Stimulated activated CD8-positive, alpha-beta memory T cell treated with anti-CD3 and anti-CD28 coated beads, Interleukin-12 subunit alpha, Interleukin-12 subunit beta, amount 100 ng/mL, for 1 hour (primary cell): ENCODE data around the gene IL3.

ENCODE experiments used
- DNase-seq: peaks from one replicate; pipeline ENCODE4 v3.0.0-alpha.2; 2020; ENCODE audit warnings: low read depth

Gene IL3

GRCh38 chr5:132073231-132074013 lies 13.0 kb downstream of the IL3 start, which contains the start of gene CSF2:
TSS of gene CSF2 (plus strand) at chr5:132073789. CDS start at chr5:132073824, 35 bp downstream.
- no peak for DNase-seq

GRCh38 chr5:132074091-132074771 lies 13.8 kb downstream of the IL3 start:
- DNase-seq = no peak

DNA sequence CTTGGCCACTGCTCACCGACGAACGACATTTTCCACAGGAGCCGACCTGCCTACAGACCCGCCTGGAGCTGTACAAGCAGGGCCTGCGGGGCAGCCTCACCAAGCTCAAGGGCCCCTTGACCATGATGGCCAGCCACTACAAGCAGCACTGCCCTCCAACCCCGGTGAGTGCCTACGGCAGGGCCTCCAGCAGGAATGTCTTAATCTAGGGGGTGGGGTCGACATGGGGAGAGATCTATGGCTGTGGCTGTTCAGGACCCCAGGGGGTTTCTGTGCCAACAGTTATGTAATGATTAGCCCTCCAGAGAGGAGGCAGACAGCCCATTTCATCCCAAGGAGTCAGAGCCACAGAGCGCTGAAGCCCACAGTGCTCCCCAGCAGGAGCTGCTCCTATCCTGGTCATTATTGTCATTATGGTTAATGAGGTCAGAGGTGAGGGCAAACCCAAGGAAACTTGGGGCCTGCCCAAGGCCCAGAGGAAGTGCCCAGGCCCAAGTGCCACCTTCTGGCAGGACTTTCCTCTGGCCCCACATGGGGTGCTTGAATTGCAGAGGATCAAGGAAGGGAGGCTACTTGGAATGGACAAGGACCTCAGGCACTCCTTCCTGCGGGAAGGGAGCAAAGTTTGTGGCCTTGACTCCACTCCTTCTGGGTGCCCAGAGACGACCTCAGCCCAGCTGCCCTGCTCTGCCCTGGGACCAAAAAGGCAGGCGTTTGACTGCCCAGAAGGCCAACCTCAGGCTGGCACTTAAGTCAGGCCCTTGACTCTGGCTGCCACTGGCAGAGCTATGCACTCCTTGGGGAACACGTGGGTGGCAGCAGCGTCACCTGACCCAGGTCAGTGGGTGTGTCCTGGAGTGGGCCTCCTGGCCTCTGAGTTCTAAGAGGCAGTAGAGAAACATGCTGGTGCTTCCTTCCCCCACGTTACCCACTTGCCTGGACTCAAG lies 14.6 kb downstream of the IL3 start:
- DNase-seq = no peak

DNA sequence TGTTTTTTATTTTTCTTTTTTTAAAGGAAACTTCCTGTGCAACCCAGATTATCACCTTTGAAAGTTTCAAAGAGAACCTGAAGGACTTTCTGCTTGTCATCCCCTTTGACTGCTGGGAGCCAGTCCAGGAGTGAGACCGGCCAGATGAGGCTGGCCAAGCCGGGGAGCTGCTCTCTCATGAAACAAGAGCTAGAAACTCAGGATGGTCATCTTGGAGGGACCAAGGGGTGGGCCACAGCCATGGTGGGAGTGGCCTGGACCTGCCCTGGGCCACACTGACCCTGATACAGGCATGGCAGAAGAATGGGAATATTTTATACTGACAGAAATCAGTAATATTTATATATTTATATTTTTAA lies 15.2 kb downstream of the IL3 start:
- DNase-seq = no peak

DNA sequence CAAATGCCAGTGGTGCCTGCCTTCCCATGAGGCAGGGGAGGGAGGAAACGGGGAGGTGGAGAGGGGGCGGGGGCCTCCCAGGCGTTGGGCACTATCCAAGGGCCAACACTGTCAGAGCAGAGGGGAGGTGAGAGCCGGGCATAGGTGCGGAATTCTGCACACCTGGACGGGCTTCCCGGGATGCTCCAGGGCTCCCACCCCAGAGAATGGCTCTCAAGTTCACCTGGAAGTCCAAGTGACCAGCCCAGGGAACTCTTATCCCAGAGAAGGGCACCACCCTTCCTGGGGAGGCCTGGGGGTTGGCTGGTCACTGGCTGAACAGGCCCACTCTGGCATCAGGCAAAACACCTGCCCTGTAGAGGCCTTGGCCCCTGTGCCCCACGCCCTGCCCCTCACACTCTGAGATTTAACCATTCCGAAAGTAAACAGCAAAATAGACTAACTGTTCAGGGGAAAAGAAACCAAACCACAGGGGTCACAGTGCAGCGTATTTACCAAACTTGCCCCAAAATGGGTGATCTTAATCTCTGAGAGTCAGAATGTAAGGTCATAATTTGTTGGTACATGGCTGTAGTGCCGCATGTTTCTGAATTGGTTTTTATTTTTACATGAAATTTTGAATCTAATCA lies 15.9 kb downstream of the IL3 start:
- DNase-seq = no peak

DNA sequence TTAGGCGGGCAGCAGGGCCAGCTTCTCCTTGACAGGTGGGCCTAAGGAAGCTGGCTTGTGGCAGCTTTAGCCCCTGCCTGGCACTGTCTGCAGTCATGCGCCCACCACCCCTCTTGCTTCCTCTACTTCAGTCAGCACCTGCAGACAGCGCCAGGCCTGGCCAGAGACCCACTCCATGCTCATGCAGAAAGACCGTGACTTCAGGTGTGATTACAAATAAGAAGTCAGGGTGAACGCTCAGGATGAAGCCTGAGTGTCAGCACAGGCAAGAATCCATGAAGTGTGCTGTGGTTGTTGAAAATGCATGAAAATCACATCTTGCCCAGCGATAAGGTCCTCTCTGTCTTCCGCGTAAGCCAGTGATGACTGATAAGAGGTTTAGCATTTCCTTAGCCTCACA lies 16.5 kb downstream of the IL3 start:
- DNase-seq = no peak

GRCh38 chr5:132079081-132079480 lies 18.6 kb downstream of the IL3 start:
- DNase-seq = no peak

GRCh38 chr5:132079619-132080018 lies 19.2 kb downstream of the IL3 start:
- DNase-seq = no peak

DNA sequence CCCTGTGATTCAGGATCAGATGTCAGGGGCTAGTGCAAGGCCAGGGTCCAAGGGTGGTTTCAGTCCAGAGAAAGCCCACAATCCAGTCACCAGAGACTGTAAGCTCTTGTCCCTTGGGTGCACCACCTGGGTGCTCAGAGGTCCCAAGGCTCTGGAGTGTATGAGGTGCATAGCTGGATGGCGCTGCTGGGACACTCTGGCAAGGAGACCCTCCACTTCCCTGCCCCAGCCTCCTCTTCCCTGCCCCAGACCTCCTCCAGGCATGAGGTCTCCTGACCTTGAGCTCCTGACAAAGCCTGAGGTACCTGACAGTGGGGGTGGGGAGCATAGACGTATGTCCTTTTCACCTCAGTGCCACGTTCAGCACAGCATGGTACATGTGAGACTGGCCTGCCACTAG lies 20.1 kb downstream of the IL3 start:
- DNase-seq = no peak

DNA sequence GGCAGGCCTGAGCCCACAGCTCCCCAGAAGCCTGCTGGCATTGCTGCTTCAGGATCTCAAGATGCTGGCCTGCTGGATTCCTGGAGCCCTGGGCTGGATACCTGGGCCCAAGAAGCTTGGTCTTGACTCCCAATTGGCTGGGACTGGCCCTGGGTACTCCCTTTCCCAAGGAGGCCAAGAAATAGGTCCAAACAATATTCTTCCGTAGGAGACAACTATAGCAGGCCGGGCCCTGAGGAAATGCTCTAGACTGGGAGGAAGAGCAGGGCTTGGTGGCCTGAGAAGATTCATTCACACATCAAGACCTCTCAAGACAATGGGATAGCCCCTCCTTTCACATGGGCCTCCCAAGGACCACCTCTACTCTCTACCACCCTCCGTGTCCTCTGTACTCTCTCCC lies 21.0 kb downstream of the IL3 start:
- DNase-seq = no peak

- DNase-seq = no peak
Measured at GRCh38 chr5:132082329-132083023, 22.0 kb downstream of the IL3 start.

DNA sequence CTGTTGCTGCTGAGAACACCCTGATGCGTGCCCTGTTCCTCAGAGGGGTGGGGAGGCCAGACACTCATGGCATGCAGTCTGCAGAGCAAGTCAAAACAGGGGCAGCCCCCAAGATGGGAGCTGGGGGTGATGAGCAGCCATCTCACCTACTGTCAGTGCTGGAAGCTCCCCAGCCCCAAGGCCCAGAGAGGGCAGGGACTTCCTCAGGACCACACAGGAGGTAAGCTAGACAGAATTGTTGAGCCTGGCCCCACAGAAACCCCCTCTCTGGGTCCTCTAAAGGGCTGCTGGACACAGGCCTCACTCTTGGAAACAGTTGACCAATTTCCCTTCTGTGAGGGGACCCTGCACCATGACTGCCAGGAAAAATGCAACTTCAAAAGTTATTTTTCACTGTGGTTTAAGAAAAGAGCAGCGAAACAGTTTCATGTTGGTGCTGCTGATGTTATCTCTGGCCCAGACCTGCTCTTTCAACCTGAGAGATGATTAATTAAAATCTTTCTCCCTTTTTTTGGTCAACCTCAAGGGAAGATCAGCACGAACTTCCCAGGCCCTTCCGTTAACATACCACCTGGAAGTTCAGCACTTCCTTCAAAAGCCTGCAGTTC lies 22.7 kb downstream of the IL3 start:
- DNase-seq = no peak

GRCh38 chr5:132085686-132086085 lies 25.2 kb downstream of the IL3 start:
- DNase-seq = no peak

- DNase-seq = no peak
Measured at GRCh38 chr5:132086277-132086794, 25.9 kb downstream of the IL3 start.

DNA sequence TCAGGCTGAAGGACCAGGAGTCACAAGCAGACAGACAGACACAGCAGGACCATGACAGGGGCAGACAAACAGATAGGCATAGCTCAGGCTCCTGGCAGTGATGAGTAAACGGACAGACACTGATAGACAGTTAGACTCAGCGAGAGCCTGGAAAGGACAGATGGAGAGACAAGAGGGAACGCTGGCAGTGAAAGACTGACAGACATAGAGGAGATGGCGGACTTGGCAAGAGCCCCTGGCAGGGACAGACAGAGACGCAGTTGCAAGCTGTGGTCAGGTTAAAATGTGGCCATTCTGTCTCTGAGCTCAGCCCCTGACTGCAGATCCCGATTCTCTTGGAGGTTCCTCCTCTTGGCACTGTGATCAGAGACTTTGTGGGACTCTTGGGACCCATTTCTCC lies 26.7 kb downstream of the IL3 start:
- no peak for DNase-seq

- no peak for DNase-seq
Measured at GRCh38 chr5:132087661-132088060, 27.2 kb downstream of the IL3 start.

DNA sequence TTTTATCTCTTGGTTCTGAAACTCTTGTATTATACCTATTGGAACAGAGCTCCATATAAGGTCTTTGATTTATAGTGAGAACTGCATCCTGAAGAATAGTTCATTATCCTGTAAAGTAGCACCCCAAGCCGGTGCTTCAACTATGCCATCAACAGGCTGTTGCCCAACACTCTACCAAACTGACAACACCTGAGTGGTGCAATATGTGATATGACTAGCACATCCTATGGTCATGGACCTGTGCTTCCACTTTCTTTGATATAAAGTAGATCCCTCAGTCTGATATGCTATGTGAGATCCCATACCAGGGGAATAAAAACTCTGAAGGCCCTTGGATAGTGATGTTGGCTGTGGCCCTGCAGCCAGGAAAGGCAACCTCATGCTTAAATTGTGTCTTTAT lies 28.9 kb downstream of the IL3 start:
- DNase-seq = no peak

GRCh38 chr5:132090107-132090506 lies 29.7 kb downstream of the IL3 start:
- DNase-seq = no peak

GRCh38 chr5:132093271-132093670 lies 32.8 kb downstream of the IL3 start:
- DNase-seq = no peak

DNA sequence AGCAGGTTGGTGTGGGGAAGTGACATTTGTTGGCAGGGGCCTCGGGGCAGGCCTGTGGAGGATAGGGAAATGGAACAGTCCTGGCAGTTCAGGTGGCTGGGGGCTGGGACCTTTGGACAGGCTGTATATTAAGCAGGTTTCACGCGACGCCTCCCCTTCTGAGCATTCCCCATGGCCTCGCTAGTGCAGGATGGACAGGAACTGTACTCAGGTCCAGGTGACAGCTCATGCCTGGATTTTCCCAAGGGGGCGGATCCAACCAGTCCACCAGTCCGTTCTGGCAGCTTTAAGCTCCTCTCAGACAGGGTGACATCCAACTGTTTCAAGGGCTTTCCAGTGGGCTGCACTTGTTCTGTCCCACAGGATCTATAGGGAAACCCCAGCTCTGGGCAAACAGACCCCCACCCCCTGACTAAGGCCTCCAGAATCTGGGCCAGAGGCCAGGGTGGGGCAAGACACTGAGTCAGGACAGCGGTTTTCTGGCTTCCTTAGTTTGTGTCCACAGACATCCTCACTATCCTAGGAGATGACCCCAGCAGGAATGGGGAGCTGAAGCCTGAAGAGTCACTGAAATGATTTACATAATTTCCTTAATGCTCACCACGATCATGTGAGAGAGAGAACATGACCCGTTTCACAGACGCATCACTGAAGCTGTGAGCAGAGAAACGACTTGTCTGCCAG lies 34.1 kb downstream of the IL3 start:
- no peak for DNase-seq
